DMS53 treated with DMSO at 0.1 percent for 48 hours (cell line): Measurements from ENCODE around the gene TOR1B.

Experiments
- DNase-seq: peaks from one replicate; lab custom pipeline; 2025; ENCODE audit not compliant: unreplicated experiment; lab: John Stamatoyannopoulos, UW

Gene TOR1B

GRCh38 chr9:129840034-129840433 lies 37.0 kb downstream of the TOR1B start:
- DNase-seq: peak; percentile 95

GRCh38 chr9:129841071-129841470 lies 38.1 kb downstream of the TOR1B start:
- no peak for DNase-seq

GRCh38 chr9:129845373-129845772 lies 42.4 kb downstream of the TOR1B start:
- DNase-seq: no peak

- no peak for DNase-seq
Measured at GRCh38 chr9:129848712-129849441, 45.9 kb downstream of the TOR1B start.

GRCh38 chr9:129849901-129850300 lies 46.9 kb downstream of the TOR1B start:
- DNase-seq: no peak

GRCh38 chr9:129850821-129851550 lies 48.0 kb downstream of the TOR1B start:
- no peak for DNase-seq

- no peak for DNase-seq
Measured at GRCh38 chr9:129851821-129852220, 48.8 kb downstream of the TOR1B start.

GRCh38 chr9:129852579-129852978 lies 49.6 kb downstream of the TOR1B start:
- no peak for DNase-seq

- DNase-seq: no peak
Measured at GRCh38 chr9:129853614-129854013, 50.6 kb downstream of the TOR1B start.

GRCh38 chr9:129854588-129855110 lies 51.7 kb downstream of the TOR1B start:
- DNase-seq: no peak

- no peak for DNase-seq
Measured at GRCh38 chr9:129857207-129857606, 54.2 kb downstream of the TOR1B start.

- no peak for DNase-seq
Measured at GRCh38 chr9:129858167-129858962, 55.4 kb downstream of the TOR1B start.
